ENCODE data around the gene AUTS2. TPM values are rescaled to one million over a fixed set of nuclear protein-coding genes. Genes with fewer than 3 reads are reported as not detected.

AUTS2 gene
- total RNA-seq, 1 donor from 2014 or later: 80.6 TPM

DNA sequence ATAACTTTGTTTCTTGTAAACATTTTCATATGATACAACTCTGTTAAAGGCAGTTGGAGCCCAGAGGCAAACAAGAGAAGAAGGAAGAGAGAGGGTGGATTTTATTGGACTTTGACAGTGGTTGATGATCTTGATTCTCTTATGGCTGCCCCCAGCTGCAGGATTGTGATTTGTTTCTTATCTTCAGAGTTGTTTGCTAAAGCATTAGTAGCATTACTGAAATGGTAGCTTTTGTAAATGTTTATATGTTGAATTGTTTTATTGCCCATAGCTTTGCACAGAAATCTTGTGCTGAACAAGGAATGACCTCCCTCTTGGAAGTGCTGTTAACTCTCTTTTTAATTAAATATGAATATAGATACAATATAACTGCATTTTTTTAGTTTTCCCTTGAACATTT lies 309.4 kb downstream of the AUTS2 start:
- Mint-ChIP-seq H3K4me3 (ENCODE audit: unreplicated experiment) (no peak overlapping the region), H3K9me3 (ENCODE audit: unreplicated experiment) (no peaks in the 10 kb centered on the region), H3K27me3 (ENCODE audit: unreplicated experiment) (no peaks in the 10 kb centered on the region), H3K27ac (ENCODE audit: unreplicated experiment) (no peak overlapping the region), H3K36me3 (ENCODE audit: unreplicated experiment) (no peaks in the 10 kb centered on the region), H3K4me1 (ENCODE audit: unreplicated experiment) (peaks cover 3% of the 10 kb centered on the region)
- TF ChIP-seq, protein P1, sequence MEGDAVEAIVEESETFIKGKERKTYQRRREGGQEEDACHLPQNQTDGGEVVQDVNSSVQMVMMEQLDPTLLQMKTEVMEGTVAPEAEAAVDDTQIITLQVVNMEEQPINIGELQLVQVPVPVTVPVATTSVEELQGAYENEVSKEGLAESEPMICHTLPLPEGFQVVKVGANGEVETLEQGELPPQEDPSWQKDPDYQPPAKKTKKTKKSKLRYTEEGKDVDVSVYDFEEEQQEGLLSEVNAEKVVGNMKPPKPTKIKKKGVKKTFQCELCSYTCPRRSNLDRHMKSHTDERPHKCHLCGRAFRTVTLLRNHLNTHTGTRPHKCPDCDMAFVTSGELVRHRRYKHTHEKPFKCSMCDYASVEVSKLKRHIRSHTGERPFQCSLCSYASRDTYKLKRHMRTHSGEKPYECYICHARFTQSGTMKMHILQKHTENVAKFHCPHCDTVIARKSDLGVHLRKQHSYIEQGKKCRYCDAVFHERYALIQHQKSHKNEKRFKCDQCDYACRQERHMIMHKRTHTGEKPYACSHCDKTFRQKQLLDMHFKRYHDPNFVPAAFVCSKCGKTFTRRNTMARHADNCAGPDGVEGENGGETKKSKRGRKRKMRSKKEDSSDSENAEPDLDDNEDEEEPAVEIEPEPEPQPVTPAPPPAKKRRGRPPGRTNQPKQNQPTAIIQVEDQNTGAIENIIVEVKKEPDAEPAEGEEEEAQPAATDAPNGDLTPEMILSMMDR (IDR thresholded peaks at IDR 0.05): no peak
- DNase-seq (ENCODE audit: extremely low spot score, unreplicated experiment): no peak

DNA sequence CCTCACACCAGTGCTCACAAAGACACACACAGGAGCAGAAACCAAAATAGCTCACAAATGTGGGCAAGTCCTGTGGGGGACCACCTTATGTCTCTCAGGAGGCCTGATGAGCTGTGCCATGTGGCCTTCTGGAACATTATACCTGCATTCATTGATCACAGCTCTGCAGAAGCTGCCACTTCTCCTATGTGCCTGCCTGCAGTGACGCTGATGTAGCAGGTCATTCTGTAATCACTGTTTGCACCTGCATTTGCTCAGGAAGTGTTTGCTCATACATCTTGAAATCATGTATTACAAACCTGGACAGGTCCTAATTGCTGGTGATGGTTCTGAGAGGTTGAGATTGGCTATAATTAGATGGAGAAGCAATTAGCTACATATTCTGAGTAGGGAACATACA lies 310.2 kb downstream of the AUTS2 start:
- Mint-ChIP-seq H3K27me3 (ENCODE audit: unreplicated experiment) (no peaks in the 10 kb centered on the region), H3K9me3 (ENCODE audit: unreplicated experiment) (no peaks in the 10 kb centered on the region), H3K27ac (ENCODE audit: unreplicated experiment) (no peak overlapping the region), H3K4me3 (ENCODE audit: unreplicated experiment) (no peak overlapping the region), H3K36me3 (ENCODE audit: unreplicated experiment) (no peaks in the 10 kb centered on the region), H3K4me1 (ENCODE audit: unreplicated experiment) (peaks cover 10% of the 10 kb centered on the region)
- DNase-seq (ENCODE audit: extremely low spot score, unreplicated experiment): no peak
- TF ChIP-seq, protein P1 (IDR thresholded peaks at IDR 0.05): no peak

DNA sequence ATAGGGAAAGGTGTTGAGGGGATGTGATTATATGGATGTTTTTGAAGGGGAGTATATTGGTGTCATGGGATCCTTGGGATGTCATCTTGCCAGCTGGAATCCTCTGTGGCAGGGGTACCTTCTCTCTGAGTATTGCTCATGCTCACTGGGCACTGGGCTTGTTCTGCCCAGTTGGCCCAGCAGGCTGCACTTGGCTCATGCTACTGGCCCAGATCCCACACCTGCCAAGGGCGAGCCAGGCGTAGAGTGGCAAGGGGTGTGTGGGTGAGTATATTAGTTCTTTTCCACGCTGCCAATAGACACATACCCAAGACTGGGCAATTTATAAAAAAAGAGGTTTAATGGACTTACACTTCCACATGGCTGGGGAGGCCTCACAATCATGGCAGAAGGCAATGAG lies 311.9 kb downstream of the AUTS2 start:
- Mint-ChIP-seq H3K9me3 (ENCODE audit: unreplicated experiment) (no peaks in the 10 kb centered on the region), H3K27ac (ENCODE audit: unreplicated experiment) (no peak overlapping the region), H3K4me3 (ENCODE audit: unreplicated experiment) (no peak overlapping the region), H3K4me1 (ENCODE audit: unreplicated experiment) (peaks cover 13% of the 10 kb centered on the region), H3K36me3 (ENCODE audit: unreplicated experiment) (no peaks in the 10 kb centered on the region), H3K27me3 (ENCODE audit: unreplicated experiment) (no peaks in the 10 kb centered on the region)
- TF ChIP-seq, protein P1 (IDR thresholded peaks at IDR 0.05): no peak
- DNase-seq (ENCODE audit: extremely low spot score, unreplicated experiment): no peak

DNA sequence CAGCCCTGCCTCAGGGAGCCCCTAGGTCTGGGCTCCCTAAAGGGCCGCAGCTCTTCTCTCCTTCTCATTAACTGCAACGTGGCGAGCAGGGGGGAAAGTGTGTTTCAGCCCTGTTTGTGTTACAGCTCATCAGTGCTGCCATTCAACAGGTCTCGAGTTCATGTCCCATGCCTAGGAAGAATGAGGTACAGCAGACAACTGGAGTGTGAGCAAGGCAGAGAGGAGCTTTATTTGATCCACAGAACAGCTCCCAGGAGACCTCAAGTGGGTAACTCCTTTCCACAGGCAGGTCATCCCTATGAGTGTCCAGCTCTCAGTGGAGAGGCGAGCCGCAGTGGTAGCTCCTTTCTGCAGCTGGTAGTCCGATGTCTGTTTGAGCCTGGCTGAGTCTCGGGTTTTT lies 313.1 kb downstream of the AUTS2 start:
- H3K27ac Mint-ChIP-seq (ENCODE audit: unreplicated experiment): no peak overlapping the region
- no peak for DNase-seq (ENCODE audit: extremely low spot score, unreplicated experiment)
- no peaks in the 10 kb centered on the region for H3K36me3 Mint-ChIP-seq (ENCODE audit: unreplicated experiment)
- H3K9me3 Mint-ChIP-seq (ENCODE audit: unreplicated experiment): no peaks in the 10 kb centered on the region
- no peaks in the 10 kb centered on the region for H3K27me3 Mint-ChIP-seq (ENCODE audit: unreplicated experiment)
- peaks cover 13% of the 10 kb centered on the region for H3K4me1 Mint-ChIP-seq (ENCODE audit: unreplicated experiment)
- TF ChIP-seq, protein P1 (IDR thresholded peaks at IDR 0.05): no peak
- H3K4me3 Mint-ChIP-seq (ENCODE audit: unreplicated experiment): no peak overlapping the region

DNA sequence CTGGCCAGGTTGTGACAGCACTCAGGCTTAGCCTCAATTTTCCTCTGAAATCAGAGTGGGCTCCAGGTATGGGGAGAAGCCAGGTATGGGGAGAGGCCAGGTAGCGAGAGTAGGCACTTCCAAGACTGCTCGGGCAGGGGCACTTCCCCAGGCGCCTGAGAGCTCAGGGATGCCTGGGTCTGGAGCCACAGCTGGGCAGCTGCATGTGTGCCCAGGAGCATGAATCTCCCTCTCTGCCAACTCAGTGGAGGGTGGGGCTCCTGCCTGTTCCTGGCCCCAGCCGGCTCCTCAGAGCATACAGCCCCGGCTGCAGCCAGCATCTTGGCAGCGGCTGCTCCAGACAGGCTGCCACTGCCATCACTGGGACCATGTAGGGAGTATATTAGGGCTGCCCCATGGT lies 313.9 kb downstream of the AUTS2 start:
- TF ChIP-seq, protein P1 (IDR thresholded peaks at IDR 0.05): no peak
- no peak overlapping the region for H3K27ac Mint-ChIP-seq (ENCODE audit: unreplicated experiment)
- no peaks in the 10 kb centered on the region for H3K36me3 Mint-ChIP-seq (ENCODE audit: unreplicated experiment)
- H3K4me3 Mint-ChIP-seq (ENCODE audit: unreplicated experiment): no peak overlapping the region
- H3K27me3 Mint-ChIP-seq (ENCODE audit: unreplicated experiment): no peaks in the 10 kb centered on the region
- H3K9me3 Mint-ChIP-seq (ENCODE audit: unreplicated experiment): no peaks in the 10 kb centered on the region
- peaks cover 13% of the 10 kb centered on the region for H3K4me1 Mint-ChIP-seq (ENCODE audit: unreplicated experiment)
- DNase-seq (ENCODE audit: extremely low spot score, unreplicated experiment): no peak
